ENCODE results near the gene TACSTD2.

TACSTD2 gene

GRCh38 chr1:58621391-58621790 lies 44.3 kb upstream of the TACSTD2 start:
- ATAC-seq (ENCODE audit: insufficient read depth, low read depth) (no peak), DNase-seq (no peak)
- H3K79me2 ChIP-seq (ENCODE audit: insufficient read depth, low read length), result no peaks in the 10 kb centered on the region
- H3K36me3 ChIP-seq (ENCODE audit: insufficient read depth, low read length), result no peaks in the 10 kb centered on the region
- no peaks in the 10 kb centered on the region for H3K9me3 ChIP-seq (ENCODE audit: insufficient read depth, low read length, severe bottlenecking)
- H4K20me1 ChIP-seq (ENCODE audit: insufficient read depth, low read length), result no peaks in the 10 kb centered on the region
- peaks cover 6% of the 10 kb centered on the region for H3K27me3 ChIP-seq (ENCODE audit: insufficient read depth, low read length, poor library complexity)
- no peak overlapping the region for H3K4me3 ChIP-seq (ENCODE audit: low read depth in 1 of 2, low read length in 2 of 2)
- H3K9ac ChIP-seq (ENCODE audit: low read depth, low read length), result no peak overlapping the region
- no peaks in the 10 kb centered on the region for H3K4me1 ChIP-seq (ENCODE audit: insufficient read depth, low read length)
- no peak overlapping the region for H3K4me2 ChIP-seq (ENCODE audit: insufficient read depth, low read length)
- no peak overlapping the region for H3K27ac ChIP-seq (ENCODE audit: low read length)
- no peak overlapping the region for H2AFZ ChIP-seq (ENCODE audit: low read depth, low read length)
- TF ChIP-seq CTCF (IDR thresholded peaks at IDR 0.05; ENCODE audit: borderline replicate concordance, extremely low read depth, low read length, poor library complexity, severe bottlenecking), result no peak
- TF ChIP-seq EZH2 (IDR thresholded peaks at IDR 0.05; ENCODE audit: borderline replicate concordance, low read depth, low read length, severe bottlenecking), result no peak

GRCh38 chr1:58620926-58621325 lies 43.9 kb upstream of the TACSTD2 start:
- Histone ChIP-seq H3K4me3 (ENCODE audit: low read depth in 1 of 2, low read length in 2 of 2) (no peak overlapping the region), H3K27ac (ENCODE audit: low read length) (no peak overlapping the region), H3K4me1 (ENCODE audit: insufficient read depth, low read length) (no peaks in the 10 kb centered on the region), H2AFZ (ENCODE audit: low read depth, low read length) (no peak overlapping the region), H3K36me3 (ENCODE audit: insufficient read depth, low read length) (no peaks in the 10 kb centered on the region), H3K79me2 (ENCODE audit: insufficient read depth, low read length) (no peaks in the 10 kb centered on the region), H4K20me1 (ENCODE audit: insufficient read depth, low read length) (no peaks in the 10 kb centered on the region), H3K9me3 (ENCODE audit: insufficient read depth, low read length, severe bottlenecking) (no peaks in the 10 kb centered on the region), H3K9ac (ENCODE audit: low read depth, low read length) (no peak overlapping the region), H3K4me2 (ENCODE audit: insufficient read depth, low read length) (no peak overlapping the region), H3K27me3 (ENCODE audit: insufficient read depth, low read length, poor library complexity) (peaks cover 6% of the 10 kb centered on the region)
- no peak for TF ChIP-seq EZH2 (IDR thresholded peaks at IDR 0.05; ENCODE audit: borderline replicate concordance, low read depth, low read length, severe bottlenecking)
- no peak for TF ChIP-seq CTCF (IDR thresholded peaks at IDR 0.05; ENCODE audit: borderline replicate concordance, extremely low read depth, low read length, poor library complexity, severe bottlenecking)
- DNase-seq (no peak), ATAC-seq (ENCODE audit: insufficient read depth, low read depth) (no peak)

- no peaks in the 10 kb centered on the region for H3K9me3 ChIP-seq (ENCODE audit: insufficient read depth, low read length, severe bottlenecking)
- no peak overlapping the region for H2AFZ ChIP-seq (ENCODE audit: low read depth, low read length)
- no peaks in the 10 kb centered on the region for H4K20me1 ChIP-seq (ENCODE audit: insufficient read depth, low read length)
- TF ChIP-seq CTCF (IDR thresholded peaks at IDR 0.05; ENCODE audit: borderline replicate concordance, extremely low read depth, low read length, poor library complexity, severe bottlenecking) (no peak), EZH2 (IDR thresholded peaks at IDR 0.05; ENCODE audit: borderline replicate concordance, low read depth, low read length, severe bottlenecking) (no peak)
- no peak for DNase-seq
- H3K27ac ChIP-seq (ENCODE audit: low read length), result no peak overlapping the region
- H3K4me3 ChIP-seq (ENCODE audit: low read depth in 1 of 2, low read length in 2 of 2), result no peak overlapping the region
- H3K4me2 ChIP-seq (ENCODE audit: insufficient read depth, low read length), result no peak overlapping the region
- no peaks in the 10 kb centered on the region for H3K36me3 ChIP-seq (ENCODE audit: insufficient read depth, low read length)
- H3K79me2 ChIP-seq (ENCODE audit: insufficient read depth, low read length), result no peaks in the 10 kb centered on the region
- no peak for ATAC-seq (ENCODE audit: insufficient read depth, low read depth)
- H3K4me1 ChIP-seq (ENCODE audit: insufficient read depth, low read length), result no peaks in the 10 kb centered on the region
- H3K27me3 ChIP-seq (ENCODE audit: insufficient read depth, low read length, poor library complexity), result peaks cover 6% of the 10 kb centered on the region
- no peak overlapping the region for H3K9ac ChIP-seq (ENCODE audit: low read depth, low read length)
Measured at GRCh38 chr1:58620259-58620658, 43.2 kb upstream of the TACSTD2 start.
